ENCODE measurements around the gene PPFIBP1.

DNA sequence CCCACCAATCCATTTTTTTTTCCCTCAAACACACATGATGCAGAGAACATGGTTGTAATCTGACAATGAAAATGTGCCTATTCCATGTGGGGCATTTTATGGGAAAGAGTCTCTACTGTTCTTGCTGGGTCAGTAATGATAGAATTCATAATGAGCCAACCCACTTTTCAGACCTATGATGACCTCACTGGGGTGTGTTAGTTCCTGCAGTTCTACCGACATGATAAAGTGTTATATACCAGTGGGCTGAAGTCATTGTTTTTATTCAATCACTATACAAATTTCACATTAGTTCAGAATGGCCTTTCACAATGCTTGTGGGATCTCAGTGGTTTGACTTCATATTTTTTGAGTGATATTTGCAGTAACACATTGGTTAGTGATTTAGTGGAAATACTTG is 47.5 kb downstream of the PPFIBP1 start:
- TF ChIP-seq CTCF (IDR thresholded peaks at IDR 0.05) (no peak), ZFX (IDR thresholded peaks at IDR 0.05; ENCODE audit: borderline replicate concordance) (no peak)

Data from 22Rv1 (cell line).